Mesenteric fat pad (tissue), 1 donor: ENCODE measurements around the gene REG1B. TPM values are rescaled to one million over a fixed set of nuclear protein-coding genes. Genes with fewer than 3 reads are reported as not detected.
"Not testable (repeated sequence)": the region's sequence is repeated elsewhere in the genome, so short reads cannot be mapped to it uniquely, and the experiment has no call there.

ENCODE experiments used
- DNase-seq: peaks from one replicate; pipeline ENCODE4 v3.0.0-alpha.2; 2020; ENCODE audit warnings: low spot score
- total RNA-seq: library from RNA; stranded (reverse); fragmentation: NEBNext Ultra II Directional; extraction: Animal tissue kit (Norgen Biotek cat#: 25700); gene quantifications from one replicate; pipeline ENCODE4 v1.2.1, GENCODE V29; 2021
- donor health status: DM: yes; HTN: yes; CAD: no.

REG1B gene
- total RNA-seq, 1 donor from 2014 or later: 2.6 TPM

- no peak for DNase-seq
Measured at GRCh38 chr2:79084495-79085135, 3.2 kb downstream of the REG1B start.

- DNase-seq: no peak
Measured at GRCh38 chr2:79083597-79084251, 4.1 kb downstream of the REG1B start.

GRCh38 chr2:79082987-79083386 lies 4.8 kb downstream of the REG1B start:
- no peak for DNase-seq

DNA sequence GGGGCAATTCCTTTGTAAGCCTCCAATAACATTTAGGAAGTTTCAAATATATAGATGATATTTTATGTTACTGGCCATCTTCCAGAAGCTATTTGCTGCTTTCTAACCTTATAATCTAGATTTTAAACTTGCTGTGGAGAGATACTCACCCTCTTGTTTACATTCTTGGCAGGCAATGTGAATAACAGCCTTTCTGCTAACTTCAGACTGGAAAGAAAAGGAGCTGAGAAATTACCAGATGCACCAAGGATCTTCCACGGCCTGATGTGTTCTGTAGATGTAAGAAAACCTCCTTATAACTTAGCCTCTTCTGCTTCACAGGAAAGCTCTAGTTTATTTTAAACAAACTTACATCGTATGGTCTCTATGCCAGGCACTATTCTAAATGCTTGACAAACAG lies 16.7 kb downstream of the REG1B start:
- no peak for DNase-seq

DNA sequence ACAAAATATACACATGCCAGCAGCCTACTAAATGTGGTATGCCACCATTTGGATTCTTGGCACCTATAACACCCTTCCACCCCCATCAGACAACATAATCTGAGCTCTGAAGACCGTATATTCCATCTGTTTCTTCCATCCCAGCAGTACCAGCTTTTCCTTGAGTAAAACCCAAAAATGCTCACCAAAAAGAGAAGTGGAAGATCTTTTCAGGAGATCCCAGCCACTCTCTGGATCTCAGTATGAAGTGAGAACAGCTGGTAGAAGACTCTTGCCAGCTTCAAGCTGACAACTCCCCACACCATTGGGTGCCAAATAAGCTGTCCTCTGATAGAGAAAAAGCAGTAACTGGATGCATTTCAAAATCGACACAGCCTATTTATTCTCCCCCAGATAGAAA lies 22.6 kb downstream of the REG1B start:
- no peak for DNase-seq

GRCh38 chr2:79054769-79055168 lies 33.0 kb downstream of the REG1B start:
- DNase-seq: not testable (repeated sequence)

GRCh38 chr2:79053486-79053885 lies 34.3 kb downstream of the REG1B start:
- not testable (repeated sequence) for DNase-seq

- DNase-seq: no peak
Measured at GRCh38 chr2:79041032-79041448, 46.8 kb downstream of the REG1B start.

- DNase-seq: no peak
Measured at GRCh38 chr2:79039944-79040343, 47.8 kb downstream of the REG1B start.

Other genes starting within 250 kb of the REG1B start
- not detected for gene REG3G, start 62.3 kb downstream of the REG1B start, total RNA-seq
- gene REG1A, start 32.5 kb upstream of the REG1B start, total RNA-seq: 8.8 TPM
- gene REG3A, start 71.8 kb upstream of the REG1B start, total RNA-seq: 3.3 TPM